ENCODE measurements around the gene ETNK2.

DNA sequence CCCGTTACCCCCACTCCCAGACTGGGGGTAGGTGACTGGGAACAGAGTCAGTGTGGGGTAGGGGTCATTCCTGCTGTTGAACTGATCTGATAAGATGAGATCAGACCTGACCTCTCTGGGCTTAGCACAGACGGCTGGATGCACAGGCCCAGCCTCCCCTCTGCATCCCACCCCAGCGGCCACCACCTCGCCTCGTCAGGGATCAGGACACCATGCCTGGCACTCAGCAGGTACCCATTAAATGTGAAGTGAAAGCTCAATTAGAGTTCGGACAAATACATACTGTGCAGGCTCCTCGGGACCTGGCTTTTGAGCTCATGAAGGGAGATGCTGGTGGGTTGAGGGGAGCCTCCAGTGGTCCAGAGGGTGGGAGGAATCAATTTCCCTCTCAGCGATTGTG is 63.2 kb downstream of the ETNK2 start:
- TF ChIP-seq, protein P1, sequence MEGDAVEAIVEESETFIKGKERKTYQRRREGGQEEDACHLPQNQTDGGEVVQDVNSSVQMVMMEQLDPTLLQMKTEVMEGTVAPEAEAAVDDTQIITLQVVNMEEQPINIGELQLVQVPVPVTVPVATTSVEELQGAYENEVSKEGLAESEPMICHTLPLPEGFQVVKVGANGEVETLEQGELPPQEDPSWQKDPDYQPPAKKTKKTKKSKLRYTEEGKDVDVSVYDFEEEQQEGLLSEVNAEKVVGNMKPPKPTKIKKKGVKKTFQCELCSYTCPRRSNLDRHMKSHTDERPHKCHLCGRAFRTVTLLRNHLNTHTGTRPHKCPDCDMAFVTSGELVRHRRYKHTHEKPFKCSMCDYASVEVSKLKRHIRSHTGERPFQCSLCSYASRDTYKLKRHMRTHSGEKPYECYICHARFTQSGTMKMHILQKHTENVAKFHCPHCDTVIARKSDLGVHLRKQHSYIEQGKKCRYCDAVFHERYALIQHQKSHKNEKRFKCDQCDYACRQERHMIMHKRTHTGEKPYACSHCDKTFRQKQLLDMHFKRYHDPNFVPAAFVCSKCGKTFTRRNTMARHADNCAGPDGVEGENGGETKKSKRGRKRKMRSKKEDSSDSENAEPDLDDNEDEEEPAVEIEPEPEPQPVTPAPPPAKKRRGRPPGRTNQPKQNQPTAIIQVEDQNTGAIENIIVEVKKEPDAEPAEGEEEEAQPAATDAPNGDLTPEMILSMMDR (conservative IDR thresholded peaks at IDR 0.05; ENCODE audit: low read depth, low read length) = no peak
- TF ChIP-seq POLR2A (IDR thresholded peaks at IDR 0.05; ENCODE audit: low read depth, low read length) (no peak), MAZ (IDR thresholded peaks at IDR 0.05; ENCODE audit: borderline replicate concordance, low read depth, low read length) (no peak)
